ENCODE data around the gene FBXL22.

Gene FBXL22

DNA sequence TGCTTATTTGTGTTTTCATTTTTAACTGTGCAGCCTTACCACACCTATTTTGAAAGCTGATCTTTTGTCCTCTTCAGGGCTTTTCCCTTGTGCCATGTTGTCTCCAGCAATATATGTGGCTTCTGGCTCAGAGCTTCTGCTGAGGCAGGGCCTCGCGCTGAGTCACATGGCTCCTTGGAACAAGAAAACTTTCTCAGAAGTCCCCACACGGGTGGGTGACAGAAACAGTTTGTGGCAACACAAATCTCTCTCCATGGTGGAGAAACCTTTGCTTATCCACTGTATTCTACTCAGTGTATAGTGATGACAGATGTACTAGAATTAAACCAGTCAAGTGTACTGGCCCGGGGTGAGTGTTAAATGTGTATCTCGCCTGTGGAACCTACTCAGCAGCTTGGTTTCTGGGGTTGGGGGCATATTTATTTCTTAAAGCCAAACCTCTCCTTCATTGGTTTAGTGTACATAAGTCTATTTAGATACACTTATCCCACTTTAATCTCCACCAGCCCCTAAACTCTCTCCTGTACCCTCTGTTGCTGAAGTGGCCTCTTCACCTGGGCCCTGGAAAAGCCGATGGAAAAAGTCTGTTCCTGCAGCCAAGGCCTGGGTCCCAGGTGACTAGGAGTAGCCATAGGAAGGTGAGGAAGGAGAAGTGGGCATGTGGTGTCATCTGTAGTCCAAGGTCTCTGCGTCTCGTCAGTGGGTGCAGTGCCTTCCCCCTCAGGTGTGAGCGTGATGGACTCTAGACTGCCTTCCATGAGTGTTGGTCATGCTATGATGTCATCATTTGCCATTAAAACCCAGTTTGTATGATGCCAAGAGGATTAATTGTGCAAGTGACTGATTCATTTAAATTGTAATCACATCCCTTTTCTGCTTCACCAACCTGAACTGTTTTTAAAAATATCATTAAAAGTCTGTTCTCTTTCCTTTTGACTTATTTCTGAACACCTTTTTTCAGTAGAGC lies 3.2 kb upstream of the FBXL22 start:
- no peak for DNase-seq

DNA sequence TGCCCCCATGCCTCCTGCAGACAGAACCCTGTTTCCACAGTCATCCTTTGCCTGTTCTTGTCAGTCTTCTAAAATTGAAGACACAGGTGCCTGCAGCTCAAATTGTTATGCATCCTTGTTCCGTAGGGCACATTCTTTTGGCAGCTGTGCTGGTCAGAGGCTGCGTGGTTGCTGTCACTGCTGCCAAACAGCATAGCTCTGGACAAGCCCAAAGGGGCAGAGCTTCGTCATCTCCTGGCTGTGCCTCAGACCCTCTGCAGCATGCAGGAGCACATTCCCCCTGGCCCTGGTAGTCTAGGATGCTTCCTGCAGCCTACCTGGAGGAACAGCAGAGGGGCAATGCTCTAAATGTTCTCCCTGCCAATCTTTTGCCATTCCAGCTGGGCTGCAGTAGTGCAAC lies 2.1 kb upstream of the FBXL22 start:
- DNase-seq = no peak

DNA sequence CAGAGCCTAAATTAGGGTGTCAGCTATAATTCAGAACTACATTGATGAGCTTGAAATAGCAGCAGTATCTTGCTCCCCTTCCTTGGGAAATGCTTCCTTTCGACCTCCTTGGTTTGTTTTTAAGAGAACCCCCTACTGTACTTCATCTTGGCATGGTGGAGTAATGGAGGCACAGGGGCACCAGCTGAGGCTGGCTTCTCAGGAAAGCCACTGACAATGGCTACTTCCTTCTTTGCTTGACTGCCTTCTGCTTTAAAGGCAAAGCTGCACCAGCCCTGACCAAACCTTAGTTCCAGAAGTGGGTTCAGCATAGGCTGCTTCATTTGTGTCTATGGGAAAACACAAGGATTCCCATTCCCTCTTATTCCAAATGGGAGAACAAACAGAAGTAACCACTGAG lies 1.5 kb upstream of the FBXL22 start:
- no peak for DNase-seq

DNA sequence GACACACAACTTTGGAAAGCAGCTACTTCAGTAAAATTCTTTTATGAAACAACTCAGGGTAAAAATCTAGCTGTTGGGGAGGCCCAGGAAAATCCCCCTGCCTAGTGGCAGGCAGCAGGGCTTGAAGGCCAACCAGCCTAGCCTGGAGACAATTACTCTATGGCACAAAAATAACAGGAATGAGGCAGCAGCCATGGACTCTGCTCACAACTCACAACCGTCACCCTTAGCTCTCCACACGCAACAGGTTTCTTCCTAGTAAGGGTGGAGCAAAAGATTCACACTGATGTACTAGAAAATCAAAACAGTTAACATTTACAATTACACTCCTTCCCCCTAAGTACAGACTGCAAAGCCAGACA lies 530 bp upstream of the FBXL22 start:
- peak; percentile 24 for DNase-seq

DNA sequence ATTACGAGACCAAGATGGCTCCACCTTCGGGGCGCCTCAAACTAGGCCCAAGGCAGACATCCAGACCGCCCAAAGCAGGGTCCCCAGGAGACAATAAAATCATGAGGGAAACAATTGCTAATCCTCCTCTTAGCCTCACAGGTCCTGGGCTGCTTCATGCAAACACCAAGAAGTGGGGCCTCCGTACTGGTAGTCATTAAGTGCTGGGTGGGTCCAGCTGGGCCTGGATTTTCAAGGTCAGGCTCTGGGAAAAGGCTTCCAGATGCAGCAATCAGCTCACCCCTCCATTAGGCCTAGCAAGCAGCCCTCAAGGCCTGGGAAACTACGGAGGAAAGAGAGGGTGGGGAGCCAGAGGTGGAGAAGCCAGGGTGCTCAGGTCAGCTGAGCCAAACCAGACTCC lies 634 bp downstream of the FBXL22 start:
- DNase-seq = no peak

DNA sequence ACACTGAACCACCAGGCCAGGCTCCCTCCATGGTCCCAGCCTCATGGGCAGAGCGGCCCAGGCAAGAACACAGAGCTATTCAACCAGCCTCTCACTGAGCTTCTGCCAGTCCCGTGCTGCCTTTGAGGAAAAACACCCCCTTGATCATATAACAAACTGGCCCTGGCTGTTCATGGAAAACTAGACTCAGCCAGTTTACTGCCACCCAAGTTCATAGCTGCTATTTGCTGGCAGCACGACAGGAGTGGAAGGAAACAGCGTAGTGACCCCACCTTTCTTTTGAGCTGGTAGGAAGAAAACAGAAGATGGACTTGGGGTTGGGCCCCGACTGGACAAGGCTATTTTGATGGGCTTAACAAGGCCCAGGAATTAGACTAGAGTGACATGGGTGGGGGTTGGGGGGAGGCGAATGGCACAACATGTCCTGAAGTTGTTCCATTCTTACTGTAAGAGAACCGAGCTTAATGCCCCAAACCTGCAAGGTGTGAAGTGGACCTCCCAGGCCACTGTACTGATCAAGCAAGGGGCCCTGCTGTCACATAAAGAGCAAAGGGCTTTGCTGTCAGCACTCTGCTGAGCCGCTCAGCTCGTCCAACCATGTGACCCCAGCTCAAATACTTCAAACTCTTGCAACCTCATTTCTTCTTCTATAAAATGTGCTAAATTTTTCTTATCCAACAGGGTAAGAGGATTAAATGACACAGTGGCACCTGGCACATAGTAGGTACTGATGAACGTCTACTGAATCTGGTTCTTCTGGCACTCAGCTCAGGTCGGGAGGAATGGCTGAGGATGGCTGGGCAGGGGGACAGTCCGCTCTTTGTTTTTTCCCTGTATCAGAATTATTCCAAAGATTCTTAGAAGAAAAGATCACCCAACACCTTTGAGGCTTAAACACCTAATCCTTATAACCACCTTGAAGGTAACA lies 1.6 kb downstream of the FBXL22 start:
- peak; percentile 26 for DNase-seq

DNA sequence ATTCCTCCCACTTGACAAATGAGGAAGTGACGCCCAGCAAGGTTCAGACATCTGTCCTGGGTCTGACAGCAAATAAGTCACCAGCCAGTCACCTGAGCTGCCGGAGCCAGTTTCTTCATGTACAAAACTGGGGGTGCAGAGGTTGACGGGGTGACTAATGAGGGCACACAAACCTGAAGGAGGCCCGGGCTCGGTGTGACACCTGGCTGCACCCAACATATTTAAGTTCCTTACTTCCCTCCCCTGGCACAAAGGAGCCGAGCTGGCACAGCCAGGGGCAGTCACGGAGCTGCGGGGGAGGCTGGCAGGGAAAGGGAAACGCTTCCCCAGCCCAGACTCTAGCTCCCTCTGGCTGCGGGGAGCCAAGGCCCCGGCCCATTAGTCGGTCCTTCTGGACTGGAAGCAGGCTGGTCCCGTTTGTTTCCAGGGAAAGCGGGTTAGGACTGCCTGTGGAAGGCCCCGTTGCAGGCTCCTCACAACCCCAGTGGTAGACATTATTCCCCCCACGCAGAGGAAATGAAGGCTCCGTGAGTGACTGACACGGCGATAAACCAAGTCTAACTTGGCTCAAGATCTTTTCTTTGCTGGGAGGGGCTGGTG lies 2.3 kb downstream of the FBXL22 start:
- peak; percentile 42 for DNase-seq

DNA sequence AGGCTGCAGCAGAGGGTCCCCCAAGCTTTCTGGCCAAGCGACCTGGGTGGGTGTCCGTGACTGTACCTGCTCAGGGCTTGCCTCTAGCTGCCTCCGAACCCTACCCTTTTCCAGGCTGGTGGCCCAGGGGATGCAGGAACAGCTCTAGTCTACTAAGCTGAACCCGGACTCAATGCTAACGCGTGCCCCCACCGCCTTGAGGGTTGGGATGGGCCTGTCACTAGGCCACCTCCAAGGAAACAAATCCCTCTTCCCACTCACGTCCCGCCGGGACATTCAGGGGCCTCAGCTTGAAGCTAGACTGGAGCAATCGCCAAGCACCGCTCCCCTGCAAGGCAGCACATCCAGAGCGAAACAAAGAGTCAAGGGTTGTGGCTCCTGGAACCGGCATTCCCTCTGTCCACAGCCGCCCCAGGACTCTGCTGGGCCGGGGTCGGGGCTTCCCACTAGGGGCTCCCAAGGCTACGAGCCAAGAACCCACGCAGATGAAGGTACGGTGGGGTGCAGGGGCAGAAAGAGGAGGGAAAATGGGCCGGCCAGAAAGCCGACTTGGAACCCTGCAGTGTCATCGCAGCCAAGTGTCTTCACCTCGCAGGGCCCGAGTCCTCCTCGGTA lies 2.9 kb downstream of the FBXL22 start:
- DNase-seq = no peak

DNA sequence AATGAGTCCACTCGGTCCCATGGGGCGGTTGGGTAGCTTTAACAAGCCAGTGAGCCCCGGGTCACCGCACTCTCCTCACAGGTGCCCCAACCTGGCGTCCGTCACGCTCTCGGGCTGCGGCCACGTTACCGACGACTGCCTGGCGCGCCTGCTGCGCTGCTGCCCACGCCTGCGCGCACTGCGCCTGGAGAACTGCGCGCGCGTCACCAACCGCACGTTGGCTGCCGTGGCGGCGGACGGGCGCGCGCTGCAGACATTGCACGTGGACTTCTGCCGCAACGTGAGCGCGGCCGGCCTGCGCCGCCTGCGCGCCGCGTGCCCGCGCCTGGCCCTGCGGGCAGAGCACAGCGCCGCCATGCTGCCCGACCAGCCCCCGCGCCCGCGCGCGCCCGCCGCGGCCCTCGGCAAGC lies 3.4 kb downstream of the FBXL22 start:
- DNase-seq = peak; percentile 95

DNA sequence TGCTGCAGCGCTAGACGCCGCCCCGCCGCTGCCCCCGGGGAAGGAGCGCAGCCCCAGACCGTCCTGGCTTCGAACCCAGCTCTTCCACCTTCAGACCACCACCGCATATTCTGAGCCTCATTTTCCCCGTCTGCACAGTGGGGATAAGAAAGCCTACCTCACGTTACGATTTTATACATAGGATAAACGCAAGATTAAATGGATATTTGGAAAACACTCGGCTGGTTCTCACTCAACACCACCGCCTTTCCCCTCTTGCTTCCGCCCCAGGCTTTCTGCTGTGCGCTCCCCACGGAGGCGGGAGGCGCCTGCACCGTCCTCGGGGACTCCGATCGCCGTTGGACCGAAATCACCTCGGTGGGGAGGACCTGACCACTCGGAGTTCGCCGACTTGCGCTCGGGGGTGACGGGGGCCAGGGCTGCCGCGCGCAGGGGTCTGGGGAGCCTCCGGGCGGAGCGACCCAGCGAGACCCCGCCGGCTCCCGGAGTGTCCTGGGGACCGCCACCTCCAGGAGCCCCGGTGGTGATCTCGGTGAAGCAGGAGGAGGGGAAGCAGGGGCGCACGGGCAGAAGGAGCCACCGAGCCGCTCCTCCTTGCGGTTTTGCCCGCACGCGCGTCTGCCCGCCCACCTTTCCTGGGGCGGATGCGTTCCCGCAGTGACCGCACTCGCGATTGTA lies 4.0 kb downstream of the FBXL22 start:
- DNase-seq = no peak

DNA sequence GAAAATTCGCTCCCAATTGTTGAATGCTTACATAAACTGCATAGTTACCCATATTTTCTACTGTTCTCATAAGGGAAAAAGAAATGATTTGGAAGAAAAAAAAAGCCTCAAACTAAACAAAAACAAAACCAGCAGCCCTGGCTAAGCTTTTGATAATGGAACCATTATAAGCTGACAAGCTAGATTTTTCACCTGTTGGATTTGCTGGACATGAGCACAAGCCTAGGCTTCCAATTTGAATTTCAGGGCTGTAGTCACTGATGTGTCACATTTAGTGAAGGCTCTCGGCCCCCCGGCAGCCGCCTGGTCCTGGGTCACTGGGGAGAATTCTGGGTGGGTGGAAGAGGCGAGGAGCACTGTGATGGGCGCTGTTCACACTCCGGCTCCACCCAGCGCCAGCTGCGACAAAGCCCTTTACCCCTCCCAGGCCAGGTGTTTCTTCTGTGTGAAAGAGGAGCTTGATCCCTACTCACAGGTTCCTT lies 4.6 kb downstream of the FBXL22 start:
- DNase-seq = peak; percentile 59

DNA sequence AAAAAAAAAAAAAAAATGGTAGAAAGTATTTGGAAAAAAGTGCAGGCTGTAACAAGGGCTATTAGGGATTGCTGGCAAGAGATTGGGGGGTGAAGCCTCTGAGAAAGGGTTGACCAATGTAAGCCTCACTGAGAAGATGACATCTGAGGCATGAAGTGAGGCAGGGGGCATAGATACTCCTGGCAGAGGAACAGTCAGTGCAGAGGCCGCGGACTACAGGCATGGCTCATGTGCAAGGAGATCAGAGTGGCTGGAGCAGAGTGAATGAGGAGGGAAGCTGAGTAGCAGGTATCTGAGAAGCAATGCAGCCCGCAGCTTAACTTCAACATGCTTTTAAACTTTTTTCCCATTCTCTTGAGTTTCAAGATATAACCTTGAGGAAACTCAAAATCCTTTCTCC lies 5.4 kb downstream of the FBXL22 start:
- no peak for DNase-seq

DNA sequence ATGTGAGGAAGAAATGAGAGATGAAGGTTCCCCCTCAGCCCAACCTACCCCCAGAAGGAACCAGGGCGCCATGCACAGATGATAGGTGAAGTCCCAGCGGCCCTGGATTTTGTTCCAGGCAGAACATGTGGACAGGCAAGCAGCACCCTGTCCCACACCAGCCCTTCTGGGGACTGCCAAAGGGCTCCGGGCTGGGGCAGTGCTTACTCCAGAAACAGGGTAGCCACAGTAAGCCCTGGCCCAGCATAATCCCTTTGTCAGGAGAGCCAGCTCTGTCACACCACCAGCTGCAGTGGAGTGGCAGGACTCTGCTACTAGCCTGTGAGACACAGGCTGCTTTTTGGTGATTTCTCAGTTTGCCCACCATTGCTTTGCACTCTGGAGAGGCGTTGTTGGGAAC lies 6.3 kb downstream of the FBXL22 start:
- no peak for DNase-seq

DNA sequence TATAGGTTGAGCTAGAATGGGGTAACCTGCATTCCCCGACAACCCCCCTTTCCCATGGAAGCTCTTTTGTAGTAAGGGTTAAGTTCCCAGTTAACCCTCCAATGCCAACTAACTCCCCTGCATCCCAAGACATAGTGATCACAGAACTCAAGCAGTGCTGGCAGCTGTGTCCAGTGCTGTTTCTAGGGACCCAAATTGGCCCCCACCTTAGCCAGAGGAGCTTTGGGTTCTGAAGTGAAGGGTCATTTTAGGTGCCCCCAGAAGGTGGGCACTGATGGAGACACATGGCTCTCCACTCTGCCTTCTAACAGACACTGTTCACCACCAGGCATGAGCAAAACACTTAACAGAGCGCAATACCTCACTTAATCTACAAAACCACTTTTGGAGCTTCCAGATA lies 7.1 kb downstream of the FBXL22 start:
- DNase-seq = no peak

DNA sequence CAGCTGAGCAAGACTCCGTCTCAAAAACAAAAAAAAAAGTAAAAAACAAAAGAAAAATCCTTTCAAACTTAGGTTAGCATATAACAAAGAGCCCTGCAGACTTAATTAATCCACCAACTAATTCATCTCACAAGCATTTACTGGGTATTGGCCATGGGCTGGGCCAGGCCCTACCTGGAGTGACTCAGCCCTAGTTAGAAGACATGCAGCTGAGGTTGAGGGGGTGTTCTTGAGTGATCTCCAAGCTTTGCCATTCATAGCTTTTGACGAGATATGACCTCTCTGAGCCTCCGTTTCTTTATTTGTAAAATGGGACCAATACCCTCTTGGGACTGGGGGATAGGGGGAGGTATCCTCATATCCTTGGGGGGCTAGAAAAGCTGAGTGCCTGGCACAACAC lies 7.8 kb downstream of the FBXL22 start:
- DNase-seq = no peak

DNA sequence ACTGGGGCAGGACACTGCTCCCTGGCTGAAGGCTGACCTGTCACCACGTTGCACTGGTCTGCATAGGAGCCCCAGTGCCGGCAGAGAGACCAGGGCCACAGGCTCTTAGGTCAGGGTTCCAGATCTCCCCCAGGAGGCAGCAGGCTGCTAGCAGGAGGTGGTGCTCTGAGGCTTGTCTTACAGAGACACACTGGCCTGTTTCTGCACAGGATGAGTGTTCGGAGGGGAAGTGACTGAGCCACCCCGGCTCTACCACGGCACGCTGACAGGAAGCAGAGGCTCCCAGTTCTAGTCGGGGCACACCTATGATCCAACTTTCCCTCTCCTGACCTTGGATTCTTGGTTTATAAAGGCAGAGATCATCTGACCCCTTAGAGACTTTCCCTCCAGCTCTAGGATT lies 8.6 kb downstream of the FBXL22 start:
- DNase-seq = no peak

DNA sequence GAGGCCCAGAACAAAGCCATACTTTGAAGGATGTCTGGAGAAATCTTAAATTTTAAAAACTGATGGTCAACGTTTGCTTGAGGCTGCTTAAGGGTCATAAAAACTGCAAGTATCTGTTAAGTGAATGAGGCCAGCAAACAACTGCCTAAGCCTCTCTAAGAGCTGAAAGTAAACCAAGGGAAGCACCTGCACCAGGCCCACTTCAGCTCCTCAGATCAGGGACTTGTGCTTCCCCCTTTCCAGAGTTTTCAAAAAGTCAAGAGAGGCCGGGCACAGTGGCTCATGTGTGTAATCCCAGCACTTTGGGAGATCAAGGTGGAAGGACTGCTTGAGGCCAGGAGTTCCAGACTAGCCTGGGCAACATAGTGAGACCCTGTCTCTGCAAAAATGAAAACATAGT lies 9.1 kb downstream of the FBXL22 start:
- no peak for DNase-seq

DNA sequence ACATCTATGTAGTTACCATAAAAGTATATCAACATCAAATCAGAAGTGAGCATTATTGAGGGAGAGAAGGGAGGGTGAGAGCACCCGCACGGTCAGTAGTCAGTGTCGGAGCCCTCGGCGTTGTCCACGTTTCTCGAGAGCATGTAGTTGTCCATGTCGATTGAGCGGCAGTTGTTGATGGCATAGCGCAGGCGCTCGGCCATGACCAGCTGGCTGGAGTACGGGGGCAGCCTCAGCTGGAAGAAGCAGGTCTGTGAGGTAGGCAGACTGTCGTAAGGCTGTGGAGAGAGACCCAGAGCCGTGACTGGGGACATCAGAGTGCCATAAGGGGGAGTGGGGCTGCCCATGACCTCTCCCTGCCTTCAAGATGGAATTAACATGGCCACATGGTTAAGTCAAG lies 11.8 kb downstream of the FBXL22 start:
- DNase-seq = no peak

DNA sequence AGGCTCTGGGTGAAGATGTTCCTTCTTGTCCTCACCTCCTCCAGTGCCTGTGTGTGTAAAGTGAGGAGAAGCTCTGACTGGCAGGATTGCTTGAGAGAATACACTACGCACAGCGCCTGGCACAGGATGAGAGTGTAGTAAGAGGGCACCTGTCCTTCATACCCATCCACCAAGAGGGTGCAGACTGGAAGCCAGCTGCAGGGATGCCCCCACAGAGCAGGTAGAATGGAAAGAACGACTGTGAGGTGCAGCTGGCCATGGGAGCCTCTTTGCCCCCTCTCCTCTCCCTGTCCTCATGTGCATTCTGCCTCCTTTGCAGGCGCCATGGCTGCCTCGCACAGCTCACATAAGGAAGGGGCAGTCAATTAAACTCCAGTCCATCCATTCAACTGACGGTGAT lies 12.3 kb downstream of the FBXL22 start:
- no peak for DNase-seq

DNA sequence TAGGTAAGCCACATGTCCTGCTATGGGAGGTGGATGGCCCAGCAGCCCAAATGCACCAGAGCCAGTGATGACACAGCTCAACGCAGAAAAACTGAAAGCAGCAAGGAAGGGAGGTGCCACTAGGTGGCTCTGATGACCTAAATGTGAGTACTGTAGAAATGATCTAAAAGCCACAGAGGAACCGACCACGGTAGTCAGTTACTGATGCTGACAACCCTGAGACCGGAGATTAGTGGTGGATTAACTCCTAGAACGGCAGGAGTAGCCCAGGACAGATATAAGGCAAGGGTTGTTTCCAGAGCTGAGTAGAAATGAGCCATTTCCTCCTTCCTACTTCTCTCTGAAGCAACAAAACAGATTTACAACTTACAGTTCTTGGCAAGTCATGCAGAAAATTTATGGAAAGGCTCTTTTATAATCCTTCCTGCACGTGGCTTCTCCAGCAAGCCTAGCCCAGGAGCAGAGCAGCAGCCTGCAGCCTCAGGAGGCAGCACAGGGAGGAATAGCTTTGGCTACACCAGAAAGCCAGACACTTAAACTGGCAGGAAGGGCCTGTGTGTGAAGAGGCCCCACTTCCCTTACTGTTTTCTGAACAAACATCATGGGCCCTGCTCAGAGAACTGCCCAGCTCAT lies 13.1 kb downstream of the FBXL22 start:
- DNase-seq = peak; percentile 93

DNA sequence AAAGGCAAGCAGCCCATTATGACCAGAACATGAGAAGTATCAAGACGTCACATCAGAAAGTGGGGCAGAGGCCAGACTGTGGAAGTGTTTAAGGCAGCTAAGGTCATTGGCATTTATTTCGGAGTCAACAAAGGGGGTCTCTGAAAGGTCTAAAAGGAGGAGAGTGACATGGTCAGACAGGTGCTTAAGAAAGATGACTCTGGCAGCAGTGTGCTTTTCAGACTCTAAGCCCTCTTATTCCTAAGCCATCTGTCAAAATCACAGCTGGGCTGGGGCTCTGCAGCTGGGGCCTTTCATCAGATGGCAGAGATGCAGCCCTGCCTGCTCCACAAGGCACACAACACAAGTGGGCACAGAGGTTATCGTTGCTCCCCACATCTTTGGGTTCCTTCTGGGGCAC lies 14.0 kb downstream of the FBXL22 start:
- peak; percentile 59 for DNase-seq

DNA sequence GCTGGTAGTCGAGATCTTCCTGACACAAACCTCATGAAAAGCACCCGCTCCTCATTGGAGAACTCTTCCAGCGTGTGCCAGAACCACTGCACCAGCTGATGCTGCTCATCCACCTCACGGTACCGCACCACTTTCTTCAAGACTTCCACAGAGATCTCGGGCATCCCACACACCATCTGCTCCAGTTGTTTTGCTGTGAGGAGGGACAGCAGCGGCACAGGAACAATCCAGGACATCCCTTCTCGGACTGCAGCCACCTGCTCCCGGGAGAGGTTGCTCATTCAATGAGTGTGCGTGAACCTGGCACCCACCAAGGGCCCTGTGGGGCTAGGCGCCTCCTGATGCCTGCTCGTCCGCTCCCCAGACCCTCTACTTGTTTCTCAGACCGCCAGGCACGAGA lies 15.1 kb downstream of the FBXL22 start:
- no peak for DNase-seq
